GM19463 (cell line): Measurements from ENCODE around the gene APOD.
A peak's percentile ranks its signal among the peaks of the same experiment; 100 is the strongest.
"Not testable (repeated sequence)": the region's sequence is repeated elsewhere in the genome, so short reads cannot be mapped to it uniquely, and the experiment has no call there.

ENCODE experiments used
- ATAC-seq: cut with Tn5 transposase; IDR thresholded peaks from one replicate; pipeline ENCODE4 v1.9.1; 2021; ENCODE audit warnings: mild to moderate bottlenecking, moderate library complexity; ENCODE audit not compliant: unreplicated experiment

Gene APOD

GRCh38 chr3:195583831-195584542, at the start of gene APOD:
Gene APOD, minus strand, starts transcription at chr3:195583940. Its CDS starts 4,479 bp downstream, at chr3:195579461.
- ATAC-seq, result no peak

DNA sequence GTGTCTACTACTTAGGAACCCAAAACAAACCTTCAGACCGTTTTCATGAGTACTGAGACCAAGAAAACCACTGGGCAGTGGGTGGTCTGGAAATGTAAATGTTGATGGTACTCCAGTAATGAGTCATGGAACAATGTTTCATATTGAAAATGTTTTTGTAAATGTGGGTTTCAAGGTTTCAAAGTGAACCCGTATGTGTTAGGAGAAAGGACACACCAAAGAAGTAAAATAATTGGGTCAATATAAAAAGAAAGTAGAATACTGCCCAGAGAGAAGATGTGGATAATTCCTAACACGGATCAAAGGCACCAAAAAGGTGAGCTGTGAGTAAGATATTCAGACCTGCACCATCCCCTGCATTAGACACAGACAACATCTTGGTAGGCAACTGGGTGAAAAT, 49.6 kb upstream of the APOD start:
- ATAC-seq, result not testable (repeated sequence)

GRCh38 chr3:195632501-195633185, 48.9 kb upstream of the APOD start:
- not testable (repeated sequence) for ATAC-seq

DNA sequence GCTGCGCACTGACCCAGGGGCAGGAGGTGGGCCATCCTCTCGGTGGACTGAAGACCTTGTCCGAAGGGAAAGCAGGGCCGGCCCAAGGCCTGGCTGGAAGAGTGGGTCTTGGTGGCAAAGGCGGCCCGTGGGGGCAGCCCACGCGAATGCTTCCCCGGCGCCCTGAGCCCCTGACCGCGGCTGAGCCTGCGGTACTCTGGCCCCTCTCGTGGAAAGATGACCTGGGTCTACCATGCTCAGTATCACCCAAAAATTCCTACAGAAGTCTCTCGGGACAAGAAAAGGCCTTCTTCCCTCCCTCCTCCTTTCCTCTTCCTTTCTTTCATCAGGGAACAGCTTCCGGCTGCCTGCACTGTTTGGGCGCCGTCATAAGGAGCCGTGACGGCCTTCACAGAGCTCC, 48.3 kb upstream of the APOD start:
- not testable (repeated sequence) for ATAC-seq

DNA sequence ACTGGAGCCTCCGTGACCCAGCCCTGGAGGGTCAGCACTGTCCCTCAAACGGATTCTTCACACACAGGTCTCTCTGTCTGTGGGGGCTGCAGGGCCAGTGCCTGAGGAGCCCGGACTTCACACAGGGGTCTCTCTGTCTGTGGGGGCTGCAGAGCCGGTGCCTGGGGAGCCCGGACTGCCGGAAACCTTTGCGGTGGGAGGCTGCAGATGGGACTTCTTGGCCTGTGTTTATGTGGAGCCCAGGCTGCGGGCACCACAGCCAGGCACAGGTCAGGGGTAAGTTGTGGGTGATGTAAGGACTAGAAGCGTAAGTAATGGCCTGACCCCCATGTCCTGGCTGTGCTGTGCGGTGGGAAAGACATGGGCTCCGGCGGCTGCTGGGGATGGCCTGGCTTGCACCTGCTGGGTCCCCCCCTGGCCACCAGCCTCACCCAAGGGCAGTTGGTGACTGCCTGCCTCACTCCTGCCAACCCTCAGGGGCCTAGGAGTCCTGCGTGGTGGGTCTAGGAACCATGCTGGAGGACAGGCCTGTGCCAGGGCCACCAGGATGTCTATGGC, 47.3 kb upstream of the APOD start:
- not testable (repeated sequence) for ATAC-seq

DNA sequence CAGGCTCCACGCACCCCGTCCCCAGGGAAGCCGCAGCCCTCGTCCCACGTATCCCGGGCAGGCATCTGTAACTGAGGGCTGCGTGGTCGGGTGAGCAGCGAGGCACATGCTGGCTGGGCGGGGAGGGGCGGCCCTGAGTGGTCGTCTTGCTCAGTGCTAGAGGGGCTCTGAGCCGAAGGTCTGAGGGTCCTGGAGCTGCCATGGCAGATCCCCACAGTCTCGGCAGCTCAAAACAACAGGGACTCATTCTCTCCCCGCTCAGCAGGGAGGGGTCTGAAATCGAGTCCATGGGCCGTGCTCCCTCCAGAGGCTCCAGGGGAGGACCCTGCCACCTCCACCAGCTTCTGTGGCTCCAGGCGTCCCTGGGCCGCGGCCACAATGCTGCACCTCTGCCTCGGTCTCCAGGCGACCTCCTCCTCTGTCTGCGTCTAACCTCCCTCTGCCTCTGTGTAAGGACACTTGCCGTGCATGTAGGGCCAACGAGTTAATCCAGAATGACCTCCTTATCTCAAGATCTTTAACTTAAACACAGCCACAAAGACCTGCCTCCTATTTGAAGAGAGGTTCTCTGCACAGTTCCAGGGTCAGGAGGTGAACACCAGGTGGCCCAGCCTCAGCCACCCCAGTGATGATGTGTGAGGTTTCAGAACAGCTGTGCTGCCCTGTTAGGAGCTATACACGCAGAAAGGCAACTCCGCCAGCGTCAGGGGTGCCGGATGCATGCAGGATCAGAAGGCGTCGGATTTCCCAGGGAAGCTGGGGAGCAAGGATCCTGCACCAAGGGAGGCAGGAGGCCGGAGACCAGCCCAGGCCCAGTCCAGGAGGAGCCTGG, 46.6 kb upstream of the APOD start:
- peak; percentile 28 for ATAC-seq

- not testable (repeated sequence) for ATAC-seq
These were observed 45.9 kb upstream of the APOD start for GRCh38 chr3:195629682-195630081.

DNA sequence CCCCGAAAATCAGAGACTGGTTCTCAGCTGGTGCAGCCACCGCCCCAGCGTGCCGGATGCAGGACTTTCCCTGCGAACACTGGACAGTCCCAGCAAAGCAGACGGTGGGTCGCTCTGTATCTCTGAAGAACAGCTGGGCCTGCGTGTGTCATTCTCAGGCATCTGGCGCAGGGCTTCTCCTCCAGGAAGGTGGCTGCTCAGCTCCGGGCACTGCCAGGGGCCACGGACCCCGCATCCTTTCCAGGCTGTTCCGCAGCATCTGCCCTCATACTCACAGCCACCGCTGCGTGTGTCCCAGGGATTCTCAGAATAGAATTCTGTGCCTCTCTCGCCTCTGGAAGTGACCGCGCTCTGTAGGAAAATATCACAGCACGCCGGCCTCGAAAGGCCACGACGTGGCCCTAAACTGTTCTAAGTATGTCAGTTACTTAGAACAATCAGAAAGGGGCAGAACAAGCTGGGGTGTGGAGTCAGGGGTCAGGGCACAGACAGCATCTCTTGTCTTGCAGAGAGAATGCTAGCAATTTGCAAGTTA, 44.7 kb upstream of the APOD start:
- ATAC-seq, result not testable (repeated sequence)

DNA sequence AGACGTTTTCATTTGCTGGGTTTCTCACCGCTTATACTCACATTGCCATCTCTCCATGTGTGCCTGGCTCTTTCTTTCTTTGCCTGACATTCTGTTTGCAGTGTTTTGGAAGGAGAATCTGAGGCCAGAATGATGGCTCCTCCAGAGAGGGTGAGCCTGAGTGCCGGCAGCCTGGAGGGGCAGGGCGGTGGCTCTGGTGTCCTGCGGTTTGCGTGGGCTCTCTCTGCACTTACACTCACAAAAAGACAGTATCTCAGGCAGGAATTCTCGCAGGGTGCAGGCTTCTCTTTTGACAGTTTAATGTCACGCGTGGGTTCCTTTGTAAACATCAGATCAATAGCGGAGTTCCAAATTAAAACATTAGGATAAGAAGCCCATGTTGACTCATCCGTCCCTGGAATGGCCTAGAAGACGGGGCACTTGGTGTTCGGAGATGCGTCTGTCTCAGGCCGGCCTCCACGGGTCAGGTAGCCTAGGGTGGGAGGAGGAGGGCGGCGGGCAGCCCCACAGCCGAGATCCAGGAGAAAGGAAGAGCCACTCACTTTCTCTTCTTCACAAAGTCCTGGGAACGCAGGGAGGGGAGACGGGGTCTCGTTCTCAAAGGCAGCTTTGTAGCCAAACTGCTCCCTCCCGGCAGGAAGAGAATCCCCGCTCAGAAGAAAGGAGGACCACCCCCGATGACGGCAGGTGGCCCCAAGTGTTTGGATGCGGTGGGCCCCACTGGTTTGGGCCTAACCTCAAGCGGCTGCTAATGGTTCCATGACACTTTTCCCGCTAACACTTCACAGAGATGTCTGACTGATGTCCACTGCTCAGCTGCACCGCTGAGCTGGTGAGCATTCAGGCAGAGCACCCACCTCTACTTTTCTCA, 44.0 kb upstream of the APOD start:
- ATAC-seq, result not testable (repeated sequence)

DNA sequence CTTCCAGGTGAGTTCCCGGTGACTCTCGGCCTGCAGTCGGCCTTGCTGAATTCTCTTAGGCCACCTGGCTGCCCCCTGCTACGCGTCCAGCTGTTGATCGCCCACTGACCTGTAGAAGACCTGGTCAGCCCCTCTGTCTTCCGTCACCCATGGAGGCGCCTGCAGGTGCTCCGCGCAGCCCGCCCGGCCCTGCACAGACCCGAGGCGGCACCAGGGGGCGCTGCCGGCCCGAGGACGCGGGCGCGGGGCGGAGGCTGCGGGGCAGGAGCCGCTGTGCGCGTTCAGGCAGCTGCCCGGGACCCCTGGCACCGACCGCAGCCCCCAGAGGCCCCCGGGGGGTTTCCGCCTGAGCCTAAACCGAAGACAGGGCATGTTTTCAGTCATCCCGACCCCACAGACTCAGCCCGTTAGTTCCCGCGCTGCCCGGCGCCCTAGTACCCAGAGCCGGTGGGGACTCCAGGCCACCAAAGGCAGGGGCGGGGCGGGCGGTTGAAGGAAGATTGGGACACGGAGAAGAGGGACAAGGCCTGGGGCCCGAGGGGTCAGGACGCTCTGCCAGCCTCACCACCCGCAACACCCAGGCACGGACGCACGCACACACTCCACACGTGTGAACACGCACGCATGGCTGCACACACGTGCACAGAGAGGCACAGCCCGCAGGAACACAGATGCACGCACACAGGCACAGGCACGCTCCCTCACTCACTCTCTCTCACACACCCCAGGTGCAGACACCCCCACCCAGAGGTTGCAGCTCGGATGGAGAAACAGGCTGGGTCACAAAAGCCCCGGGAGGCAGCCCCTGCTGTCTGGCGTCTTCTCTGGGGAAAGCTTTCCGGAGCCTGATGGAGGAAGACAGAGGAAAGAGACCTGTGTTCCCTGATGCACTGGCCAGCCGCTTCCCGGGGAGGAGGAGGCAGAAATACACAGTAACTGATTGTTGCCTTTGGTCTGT, 41.1 kb upstream of the APOD start:
- peak; percentile 81 for ATAC-seq

DNA sequence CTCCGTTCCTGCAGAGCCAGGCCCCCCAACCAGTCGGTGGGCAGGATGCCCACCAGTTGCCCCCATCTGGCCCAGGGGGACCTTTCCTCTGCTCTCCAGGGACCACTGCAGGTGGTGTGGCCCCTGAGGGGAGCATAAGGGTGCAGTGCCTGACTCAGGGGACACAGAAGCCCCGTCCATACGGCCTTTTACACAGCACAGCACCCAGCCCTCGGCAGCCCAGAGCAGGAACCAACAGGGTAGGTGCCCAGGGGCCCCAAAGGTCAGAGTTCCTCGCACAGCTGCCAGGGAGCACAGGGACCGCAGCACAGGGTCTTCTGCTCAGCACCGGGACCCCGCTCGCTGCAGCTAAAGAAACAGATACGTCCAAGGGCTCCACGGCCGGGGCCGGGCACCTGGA, 40.4 kb upstream of the APOD start:
- peak; percentile 7 for ATAC-seq

GRCh38 chr3:195623217-195623965, 39.7 kb upstream of the APOD start:
- not testable (repeated sequence) for ATAC-seq

DNA sequence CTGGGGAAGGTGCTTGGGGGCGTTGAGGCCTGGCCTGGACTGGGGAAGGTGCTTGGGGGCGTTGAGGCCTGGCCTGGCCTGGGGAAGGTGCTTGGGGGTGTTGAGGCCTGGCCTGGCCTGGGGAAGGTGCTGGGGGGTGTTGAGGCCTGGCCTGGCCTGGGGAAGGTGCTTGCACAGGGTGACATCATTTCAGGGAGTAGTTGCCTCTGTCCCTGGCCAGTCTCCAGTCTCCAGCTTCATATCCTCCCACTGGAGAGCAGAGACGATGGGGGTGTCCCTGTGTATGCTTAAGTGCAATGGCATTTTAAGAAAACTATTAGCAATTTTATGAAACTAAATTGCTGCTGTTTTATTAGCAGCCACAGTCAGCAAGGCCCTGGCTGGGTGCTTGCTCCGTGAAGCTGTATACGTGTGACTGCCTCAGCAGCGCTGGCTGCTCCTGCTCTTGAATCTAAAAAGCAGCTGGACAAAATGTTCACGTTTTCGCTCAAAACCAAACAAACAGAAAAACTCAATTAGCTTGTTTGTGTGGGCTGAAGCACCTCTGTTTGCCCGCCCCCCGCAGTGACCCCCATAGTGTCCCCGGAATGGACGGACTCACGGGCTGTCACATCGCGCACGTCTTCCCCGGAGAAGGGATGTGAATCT, 38.9 kb upstream of the APOD start:
- ATAC-seq, result not testable (repeated sequence)

GRCh38 chr3:195622012-195622411, 38.3 kb upstream of the APOD start:
- not testable (repeated sequence) for ATAC-seq

DNA sequence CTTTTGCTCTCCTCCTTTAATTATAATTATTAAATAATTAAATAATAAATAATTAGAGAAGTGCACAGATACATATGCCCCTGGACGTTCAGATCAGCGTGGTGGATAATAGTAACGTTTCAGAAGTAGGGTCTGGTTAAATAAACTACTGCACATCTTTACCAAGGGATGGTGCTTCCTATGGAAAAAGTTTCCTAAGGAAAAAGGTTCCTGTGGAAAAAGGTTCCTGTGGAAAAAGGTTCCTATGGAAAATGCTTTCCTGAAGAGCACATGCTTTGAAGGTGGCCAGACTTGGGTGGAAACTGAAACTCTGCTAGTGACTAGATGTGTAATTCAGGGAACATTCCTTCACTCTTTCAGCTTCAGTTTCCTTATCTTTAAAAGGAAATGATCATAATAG, 37.4 kb upstream of the APOD start:
- not testable (repeated sequence) for ATAC-seq

GRCh38 chr3:195620476-195620875, 36.7 kb upstream of the APOD start:
- ATAC-seq, result not testable (repeated sequence)

DNA sequence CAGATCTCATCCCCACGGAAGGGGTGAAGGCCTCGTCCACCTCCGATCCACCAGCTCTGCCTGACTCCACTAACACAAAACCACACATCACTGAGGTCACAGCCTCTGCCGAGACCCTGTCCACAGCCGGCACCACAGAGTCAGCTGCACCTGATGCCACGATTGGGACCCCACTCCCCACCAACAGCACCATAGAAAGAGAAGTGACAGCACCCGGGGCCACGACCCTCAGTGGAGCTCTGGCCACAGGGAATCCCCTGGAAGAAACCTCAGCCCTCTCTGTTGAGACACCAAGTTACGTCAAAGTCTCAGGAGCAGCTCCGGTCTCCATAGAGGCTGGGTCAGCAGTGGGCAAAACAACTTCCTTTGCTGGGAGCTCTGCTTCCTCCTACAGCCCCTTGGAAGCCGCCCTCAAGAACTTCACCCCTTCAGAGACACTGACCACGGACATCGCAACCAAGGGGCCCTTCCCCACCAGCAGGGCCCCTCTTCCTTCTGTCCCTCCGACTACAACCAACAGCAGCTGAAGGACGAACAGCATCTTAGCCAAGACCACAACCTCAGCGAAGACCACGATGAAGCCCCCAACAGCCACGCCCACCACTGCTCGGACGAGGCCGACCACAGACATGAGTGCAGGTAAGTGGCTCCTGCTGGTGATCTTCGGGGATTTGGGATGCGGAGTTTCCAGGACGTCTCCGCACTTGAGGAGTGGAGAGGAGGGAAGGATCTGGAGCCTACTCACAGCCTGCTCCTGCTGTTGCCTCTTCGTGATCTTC, 36.0 kb upstream of the APOD start:
- not testable (repeated sequence) for ATAC-seq
